Activated CD4-positive, alpha-beta T cell treated with anti-CD3 and anti-CD28 coated beads for 36 hours (primary cell): ENCODE data around the gene ID3. TPM values are rescaled to one million over a fixed set of nuclear protein-coding genes. Genes with fewer than 3 reads are reported as not detected.

Experiments used
- ATAC-seq: fragments of 200-7000 bp; cut with Tn5 transposase; one replicate; pipeline ENCODE4 v1.10.0; 2021; ENCODE audit warnings: mild to moderate bottlenecking, moderate library complexity
- CTCF ChIA-PET: fragments of 350-600 bp; sonication (Branson Sonifier 250); formaldehyde crosslinking; loops from one replicate; lab custom pipeline; 2021; ENCODE audit warnings: antibody characterized with exemption; lab: Charles Lee
- POLR2A ChIA-PET: fragments of 350-600 bp; sonication (Branson Sonifier 250); formaldehyde crosslinking; loops from one replicate; lab custom pipeline; 2021; ENCODE audit warnings: antibody characterized with exemption, inconsistent platforms; lab: Charles Lee
- DNase-seq: peaks from one replicate; pipeline ENCODE4 v3.0.0-alpha.2; 2020
- H3K27ac Mint-ChIP-seq: one replicate; pipeline ENCODE4 v1.8.0; 2021; ENCODE audit warnings: mixed read lengths
- H3K27me3 Mint-ChIP-seq: one replicate; pipeline ENCODE4 v1.8.0; 2021; ENCODE audit warnings: mixed read lengths
- H3K36me3 Mint-ChIP-seq: one replicate; pipeline ENCODE4 v1.8.0; 2021; ENCODE audit warnings: low read depth, mixed read lengths
- H3K4me1 Mint-ChIP-seq: one replicate; pipeline ENCODE4 v1.8.0; 2021; ENCODE audit warnings: mixed read lengths
- H3K4me3 Mint-ChIP-seq: one replicate; pipeline ENCODE4 v1.8.0; 2021; ENCODE audit warnings: mild to moderate bottlenecking, moderate library complexity, mixed read lengths
- H3K9me3 Mint-ChIP-seq: one replicate; pipeline ENCODE4 v1.8.0; 2021; ENCODE audit warnings: low read depth, mixed read lengths
- intact Hi-C, 2 experiments: fragments of 100-400 bp; cut with DNase I in 1 of 2; cut with micrococcal nuclease in 1 of 2; formaldehyde crosslinking; loops; one replicate each; pipeline versions ENCODE4 v1.14.2 to v1.15.1; 2022 to 2024; cut with DNase I, micrococcal nuclease
- total RNA-seq, 2 experiments: library from RNA; stranded (reverse); gene quantifications; one replicate each; pipeline ENCODE4 v1.2.3, GENCODE V29; 2021

Gene ID3
- total RNA-seq, 2 experiments from 2014 or later = 42.6 to 43.9 TPM

GRCh38 chr1:23576338-23577055, 17.2 kb upstream of the ID3 start:
- H3K27me3 Mint-ChIP-seq = no peaks in the 10 kb centered on the region
- ChIA-PET CTCF (interaction anchor here (0.5 to 3.5 kb wide), 19 partner anchors 9 to 273 kb away, joined by 3 to 28 read pairs (median 5); partner anchors contain the start of genes E2F2 and ID3), POLR2A (interaction anchor here (0.6 to 1.6 kb wide), 9 partner anchors 9 to 202 kb away, joined by 3 to 13 read pairs (median 5); partner anchors contain the start of genes ID3 and PITHD1)
- no peaks in the 10 kb centered on the region for H3K36me3 Mint-ChIP-seq
- ATAC-seq (no peak), DNase-seq (no peak)
- intact Hi-C loops = loop anchor here (1.0 to 5.0 kb wide), 5 partner anchors 14 to 46 kb away; partner anchors contain the start of gene ID3 (in 1 of the 2)
- H3K4me1 Mint-ChIP-seq = peaks cover 47% of the 10 kb centered on the region
- peak overlapping the region; percentile 79 for H3K27ac Mint-ChIP-seq
- H3K4me3 Mint-ChIP-seq = peak overlapping the region; percentile 8
- no peaks in the 10 kb centered on the region for H3K9me3 Mint-ChIP-seq

GRCh38 chr1:23575226-23575810, 16.0 kb upstream of the ID3 start:
- DNase-seq (no peak), ATAC-seq (no peak)
- Mint-ChIP-seq H3K9me3 (no peaks in the 10 kb centered on the region), H3K36me3 (no peaks in the 10 kb centered on the region), H3K4me3 (no peak overlapping the region), H3K27me3 (no peaks in the 10 kb centered on the region), H3K27ac (peak overlapping the region; percentile 23), H3K4me1 (peaks cover 44% of the 10 kb centered on the region)
- ChIA-PET CTCF (interaction anchor here (1.0 to 3.5 kb wide), 5 partner anchors 10 to 62 kb away, joined by 3 to 28 read pairs (median 8); no protein-coding TSS in a partner anchor), POLR2A (interaction anchor here (0.6 kb wide), 1 partner anchor 112 kb away, joined by 5 read pairs; no protein-coding TSS in a partner anchor)
- intact Hi-C loops = loop anchor here in 1 of 2 experiments (5.0 kb wide), 1 partner anchor 47 kb away; no protein-coding TSS in a partner anchor

GRCh38 chr1:23574265-23574754, 15.0 kb upstream of the ID3 start:
- Mint-ChIP-seq H3K4me1 (peaks cover 44% of the 10 kb centered on the region), H3K4me3 (no peak overlapping the region), H3K27ac (no peak overlapping the region), H3K9me3 (no peaks in the 10 kb centered on the region), H3K36me3 (no peaks in the 10 kb centered on the region), H3K27me3 (peaks cover under 1% of the 10 kb centered on the region)
- DNase-seq (no peak), ATAC-seq (no peak)
- intact Hi-C loops = no loop called here
- ChIA-PET CTCF (interaction anchor here (0.5 to 3.5 kb wide), 7 partner anchors 9 to 198 kb away, joined by 3 to 28 read pairs (median 5); no protein-coding TSS in a partner anchor), POLR2A (interaction anchor here (0.5 kb wide), 1 partner anchor 82 kb away, joined by 10 read pairs; no protein-coding TSS in a partner anchor)

- CTCF ChIA-PET = interaction anchor here (1.0 to 2.5 kb wide), 7 partner anchors 18 to 64 kb away, joined by 4 to 8 read pairs (median 5); no protein-coding TSS in a partner anchor
- H3K27me3 Mint-ChIP-seq = peaks cover 3% of the 10 kb centered on the region
- no peaks in the 10 kb centered on the region for H3K9me3 Mint-ChIP-seq
- H3K36me3 Mint-ChIP-seq = no peaks in the 10 kb centered on the region
- H3K27ac Mint-ChIP-seq = no peak overlapping the region
- ATAC-seq (no peak), DNase-seq (no peak)
- peaks cover 38% of the 10 kb centered on the region for H3K4me1 Mint-ChIP-seq
- intact Hi-C loops = no loop called here
- no peak overlapping the region for H3K4me3 Mint-ChIP-seq
- POLR2A ChIA-PET = interaction anchor here (0.5 kb wide), 1 partner anchor 82 kb away, joined by 10 read pairs; no protein-coding TSS in a partner anchor
Observed at GRCh38 chr1:23573574-23574182, 14.4 kb upstream of the ID3 start.

GRCh38 chr1:23571465-23571864, 12.2 kb upstream of the ID3 start:
- POLR2A ChIA-PET = no interaction called here
- H3K36me3 Mint-ChIP-seq = peaks cover 2% of the 10 kb centered on the region
- H3K27me3 Mint-ChIP-seq = peaks cover 11% of the 10 kb centered on the region
- intact Hi-C loops = no loop called here
- H3K9me3 Mint-ChIP-seq = no peaks in the 10 kb centered on the region
- no peak overlapping the region for H3K27ac Mint-ChIP-seq
- CTCF ChIA-PET = interaction anchor here (1.0 to 3.9 kb wide), 4 partner anchors 10 to 66 kb away, joined by 3 to 14 read pairs (median 4); partner anchors contain the start of gene ID3
- no peak for DNase-seq
- no peak overlapping the region for H3K4me3 Mint-ChIP-seq
- no peak for ATAC-seq
- peaks cover 26% of the 10 kb centered on the region for H3K4me1 Mint-ChIP-seq

GRCh38 chr1:23570001-23570691, 10.8 kb upstream of the ID3 start:
- no peak for ATAC-seq
- H3K27ac Mint-ChIP-seq = no peak overlapping the region
- POLR2A ChIA-PET = no interaction called here
- H3K4me3 Mint-ChIP-seq = no peak overlapping the region
- H3K36me3 Mint-ChIP-seq = peaks cover 2% of the 10 kb centered on the region
- peaks cover 13% of the 10 kb centered on the region for H3K4me1 Mint-ChIP-seq
- CTCF ChIA-PET = interaction anchor here (1.0 to 3.9 kb wide), 2 partner anchors 25 to 64 kb away, joined by 3 to 14 read pairs; no protein-coding TSS in a partner anchor
- H3K27me3 Mint-ChIP-seq = peaks cover 11% of the 10 kb centered on the region
- no peaks in the 10 kb centered on the region for H3K9me3 Mint-ChIP-seq
- intact Hi-C loops = no loop called here
- DNase-seq = no peak

- peaks cover 9% of the 10 kb centered on the region for H3K4me1 Mint-ChIP-seq
- no peaks in the 10 kb centered on the region for H3K9me3 Mint-ChIP-seq
- H3K27me3 Mint-ChIP-seq = peaks cover 11% of the 10 kb centered on the region
- intact Hi-C loops = no loop called here
- peak overlapping the region; percentile 70 for H3K4me3 Mint-ChIP-seq
- peak overlapping the region; percentile 79 for H3K27ac Mint-ChIP-seq
- CTCF ChIA-PET = interaction anchor here (0.7 to 3.9 kb wide), 3 partner anchors 31 to 477 kb away, joined by 3 to 14 read pairs (median 3); no protein-coding TSS in a partner anchor
- peaks cover 2% of the 10 kb centered on the region for H3K36me3 Mint-ChIP-seq
- no peak for DNase-seq
- POLR2A ChIA-PET = no interaction called here
- ATAC-seq = peak; percentile 23
Observed at GRCh38 chr1:23568608-23569383, 9.5 kb upstream of the ID3 start.

GRCh38 chr1:23567996-23568607, 8.8 kb upstream of the ID3 start:
- intact Hi-C loops = no loop called here
- POLR2A ChIA-PET = interaction anchor here (0.6 kb wide), 1 partner anchor 13 kb away, joined by 3 read pairs; no protein-coding TSS in a partner anchor
- Mint-ChIP-seq H3K4me3 (peak overlapping the region; percentile 70), H3K27ac (peak overlapping the region; percentile 79), H3K9me3 (no peaks in the 10 kb centered on the region), H3K27me3 (peaks cover 11% of the 10 kb centered on the region), H3K4me1 (peaks cover 14% of the 10 kb centered on the region), H3K36me3 (peaks cover 2% of the 10 kb centered on the region)
- ATAC-seq = no peak
- DNase-seq = no peak
- CTCF ChIA-PET = interaction anchor here (0.7 to 3.9 kb wide), 6 partner anchors 9 to 478 kb away, joined by 3 to 14 read pairs (median 3); no protein-coding TSS in a partner anchor

GRCh38 chr1:23567629-23567995, 8.3 kb upstream of the ID3 start:
- intact Hi-C loops = no loop called here
- CTCF ChIA-PET = interaction anchor here (0.7 to 3.9 kb wide), 6 partner anchors 10 to 177 kb away, joined by 3 to 14 read pairs (median 3); no protein-coding TSS in a partner anchor
- no peak for ATAC-seq
- POLR2A ChIA-PET = interaction anchor here (0.6 kb wide), 1 partner anchor 12 kb away, joined by 3 read pairs; no protein-coding TSS in a partner anchor
- Mint-ChIP-seq H3K4me3 (peak overlapping the region; percentile 64), H3K36me3 (peaks cover 2% of the 10 kb centered on the region), H3K27me3 (peaks cover 11% of the 10 kb centered on the region), H3K27ac (peak overlapping the region; percentile 32), H3K4me1 (peaks cover 19% of the 10 kb centered on the region), H3K9me3 (no peaks in the 10 kb centered on the region)
- no peak for DNase-seq
